ENCODE data around the gene GBE1.

The GBE1 gene

DNA sequence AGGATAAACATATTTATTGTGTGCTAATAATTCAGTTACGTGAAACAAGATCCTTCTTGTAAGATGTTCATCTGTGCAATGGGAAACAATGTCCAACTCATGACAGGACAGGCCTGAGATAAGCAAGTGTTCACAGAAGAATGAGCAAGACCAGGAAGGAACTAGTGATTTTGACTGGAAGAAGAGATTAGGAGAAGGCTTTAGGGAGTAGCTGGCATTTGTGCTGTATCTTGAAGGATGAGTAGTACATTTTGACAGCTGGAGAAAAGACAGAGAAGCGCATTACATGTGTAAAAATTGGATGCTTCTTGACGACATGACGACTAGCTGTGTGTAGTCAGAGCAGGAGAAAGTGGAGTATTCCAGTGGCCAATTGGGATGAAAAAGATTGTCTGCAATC, 48.4 kb downstream of the GBE1 start:
- Histone ChIP-seq H3K79me2 (ENCODE audit: low read length) (no peaks in the 10 kb centered on the region), H3K27me3 (replicated peaks; ENCODE audit: insufficient read depth, low read length) (no peaks in the 10 kb centered on the region), H3K4me1 (ENCODE audit: low read length) (no peaks in the 10 kb centered on the region), H3K9ac (ENCODE audit: low read length) (no peak overlapping the region), H3K27ac (ENCODE audit: low read length) (no peak overlapping the region), H3F3A (ENCODE audit: insufficient read depth, low read length) (no peaks in the 10 kb centered on the region), H3K36me3 (replicated peaks; ENCODE audit: insufficient read depth, low read length) (no peaks in the 10 kb centered on the region), H3K9me2 (replicated peaks; ENCODE audit: insufficient read depth, low read length) (no peaks in the 10 kb centered on the region), H4K20me1 (ENCODE audit: insufficient read depth, low read length) (no peaks in the 10 kb centered on the region), H3K4me3 (ENCODE audit: low read length) (no peak overlapping the region), H2AFZ (ENCODE audit: low read length) (no peak overlapping the region), H3K9me3 (replicated peaks; ENCODE audit: insufficient read depth, low read length) (no peaks in the 10 kb centered on the region), H3K4me2 (ENCODE audit: low read depth, low read length) (no peak overlapping the region)
- TF ChIP-seq, protein P1, sequence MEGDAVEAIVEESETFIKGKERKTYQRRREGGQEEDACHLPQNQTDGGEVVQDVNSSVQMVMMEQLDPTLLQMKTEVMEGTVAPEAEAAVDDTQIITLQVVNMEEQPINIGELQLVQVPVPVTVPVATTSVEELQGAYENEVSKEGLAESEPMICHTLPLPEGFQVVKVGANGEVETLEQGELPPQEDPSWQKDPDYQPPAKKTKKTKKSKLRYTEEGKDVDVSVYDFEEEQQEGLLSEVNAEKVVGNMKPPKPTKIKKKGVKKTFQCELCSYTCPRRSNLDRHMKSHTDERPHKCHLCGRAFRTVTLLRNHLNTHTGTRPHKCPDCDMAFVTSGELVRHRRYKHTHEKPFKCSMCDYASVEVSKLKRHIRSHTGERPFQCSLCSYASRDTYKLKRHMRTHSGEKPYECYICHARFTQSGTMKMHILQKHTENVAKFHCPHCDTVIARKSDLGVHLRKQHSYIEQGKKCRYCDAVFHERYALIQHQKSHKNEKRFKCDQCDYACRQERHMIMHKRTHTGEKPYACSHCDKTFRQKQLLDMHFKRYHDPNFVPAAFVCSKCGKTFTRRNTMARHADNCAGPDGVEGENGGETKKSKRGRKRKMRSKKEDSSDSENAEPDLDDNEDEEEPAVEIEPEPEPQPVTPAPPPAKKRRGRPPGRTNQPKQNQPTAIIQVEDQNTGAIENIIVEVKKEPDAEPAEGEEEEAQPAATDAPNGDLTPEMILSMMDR (IDR thresholded peaks at IDR 0.05; ENCODE audit: low read length) = no peak
- no peak for TF ChIP-seq EZH2 (optimal IDR thresholded peaks at IDR 0.05; ENCODE audit: low read depth, low read length)
- TF ChIP-seq EZH2phosphoT487 (IDR thresholded peaks at IDR 0.05; ENCODE audit: low read length) = no peak
- DNase-seq = no peak

DNA sequence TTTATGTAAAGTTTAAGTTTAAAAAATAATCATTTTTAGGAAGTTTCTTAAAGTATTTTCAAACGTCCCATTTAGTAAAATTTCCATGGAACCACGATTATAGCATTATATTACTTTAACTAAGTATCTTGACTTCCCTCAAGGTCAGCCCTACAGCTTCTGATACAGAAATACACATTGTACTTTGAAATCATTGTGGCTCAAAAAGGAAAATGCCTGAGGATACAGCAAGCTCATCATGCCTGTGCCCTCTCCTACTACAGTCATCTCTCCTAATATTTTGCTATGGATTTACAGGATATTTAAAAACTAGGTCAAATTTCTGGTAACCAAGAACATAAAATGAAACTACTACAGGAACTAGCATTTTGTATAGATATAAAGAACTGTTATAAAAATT, 51.8 kb downstream of the GBE1 start:
- TF ChIP-seq EZH2 (optimal IDR thresholded peaks at IDR 0.05; ENCODE audit: low read depth, low read length) (no peak), EZH2phosphoT487 (IDR thresholded peaks at IDR 0.05; ENCODE audit: low read length) (no peak)
- TF ChIP-seq, protein P1 (IDR thresholded peaks at IDR 0.05; ENCODE audit: low read length) = no peak
- H3K4me2 ChIP-seq (ENCODE audit: low read depth, low read length) = no peak overlapping the region
- no peaks in the 10 kb centered on the region for H4K20me1 ChIP-seq (ENCODE audit: insufficient read depth, low read length)
- no peaks in the 10 kb centered on the region for H3K4me1 ChIP-seq (ENCODE audit: low read length)
- H3K9me2 ChIP-seq (replicated peaks; ENCODE audit: insufficient read depth, low read length) = no peaks in the 10 kb centered on the region
- H3K36me3 ChIP-seq (replicated peaks; ENCODE audit: insufficient read depth, low read length) = no peaks in the 10 kb centered on the region
- no peak for DNase-seq
- no peaks in the 10 kb centered on the region for H3F3A ChIP-seq (ENCODE audit: insufficient read depth, low read length)
- no peak overlapping the region for H3K27ac ChIP-seq (ENCODE audit: low read length)
- H3K27me3 ChIP-seq (replicated peaks; ENCODE audit: insufficient read depth, low read length) = no peaks in the 10 kb centered on the region
- no peak overlapping the region for H3K4me3 ChIP-seq (ENCODE audit: low read length)
- no peak overlapping the region for H2AFZ ChIP-seq (ENCODE audit: low read length)
- H3K9me3 ChIP-seq (replicated peaks; ENCODE audit: insufficient read depth, low read length) = no peaks in the 10 kb centered on the region
- no peak overlapping the region for H3K9ac ChIP-seq (ENCODE audit: low read length)
- no peaks in the 10 kb centered on the region for H3K79me2 ChIP-seq (ENCODE audit: low read length)

DNA sequence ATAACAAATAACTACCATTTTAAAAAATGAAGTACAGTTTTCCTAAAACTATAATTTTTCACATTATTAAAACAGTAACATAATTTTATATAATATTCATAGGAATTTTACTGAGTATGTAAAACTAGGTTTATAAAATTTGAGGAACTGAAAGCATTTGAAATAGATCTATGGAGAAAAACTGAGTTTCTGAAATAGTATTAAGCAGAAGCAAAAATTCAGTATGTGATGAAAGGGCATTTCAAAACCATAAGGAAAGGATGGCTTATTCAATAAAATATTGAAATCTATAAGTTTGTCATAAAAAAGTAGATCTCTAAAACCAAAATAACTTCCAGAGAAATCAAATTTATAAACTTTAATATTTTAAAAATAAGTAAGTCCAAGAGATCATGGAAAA, 53.4 kb downstream of the GBE1 start:
- DNase-seq = no peak
- H3K27ac ChIP-seq (ENCODE audit: low read length) = no peak overlapping the region
- H3K27me3 ChIP-seq (replicated peaks; ENCODE audit: insufficient read depth, low read length) = no peaks in the 10 kb centered on the region
- H3K4me1 ChIP-seq (ENCODE audit: low read length) = no peaks in the 10 kb centered on the region
- H3K36me3 ChIP-seq (replicated peaks; ENCODE audit: insufficient read depth, low read length) = no peaks in the 10 kb centered on the region
- H2AFZ ChIP-seq (ENCODE audit: low read length) = no peak overlapping the region
- H3K9me3 ChIP-seq (replicated peaks; ENCODE audit: insufficient read depth, low read length) = no peaks in the 10 kb centered on the region
- TF ChIP-seq, protein P1 (IDR thresholded peaks at IDR 0.05; ENCODE audit: low read length) = no peak
- TF ChIP-seq EZH2 (optimal IDR thresholded peaks at IDR 0.05; ENCODE audit: low read depth, low read length) (no peak), EZH2phosphoT487 (IDR thresholded peaks at IDR 0.05; ENCODE audit: low read length) (no peak)
- no peak overlapping the region for H3K9ac ChIP-seq (ENCODE audit: low read length)
- no peaks in the 10 kb centered on the region for H3K79me2 ChIP-seq (ENCODE audit: low read length)
- no peaks in the 10 kb centered on the region for H3K9me2 ChIP-seq (replicated peaks; ENCODE audit: insufficient read depth, low read length)
- H3K4me2 ChIP-seq (ENCODE audit: low read depth, low read length) = no peak overlapping the region
- no peaks in the 10 kb centered on the region for H3F3A ChIP-seq (ENCODE audit: insufficient read depth, low read length)
- no peaks in the 10 kb centered on the region for H4K20me1 ChIP-seq (ENCODE audit: insufficient read depth, low read length)
- H3K4me3 ChIP-seq (ENCODE audit: low read length) = no peak overlapping the region

All from MM.1S (cell line).